Measurements from ENCODE around the gene C3orf49.

DNA sequence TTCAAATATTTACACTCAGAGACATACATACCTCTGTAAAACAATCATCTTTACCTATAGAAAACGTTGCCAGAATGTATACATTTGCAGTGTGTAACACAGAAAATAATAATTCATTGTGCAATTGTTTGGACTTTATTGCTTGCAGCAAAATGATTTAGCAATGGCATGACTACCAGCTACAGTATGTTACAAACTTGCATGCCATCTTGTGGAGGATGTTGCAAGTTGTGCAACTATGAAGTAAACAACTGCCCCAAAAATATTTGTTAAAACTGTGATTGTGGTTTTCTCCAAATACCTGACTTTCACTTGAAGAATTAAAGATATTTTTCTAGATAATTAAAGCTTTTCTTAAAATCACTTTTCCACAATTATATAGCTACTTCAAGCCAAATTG lies 27.1 kb upstream of the C3orf49 start:
- TF ChIP-seq POLR2A (IDR thresholded peaks at IDR 0.05) (no peak), POLR2AphosphoS5 (IDR thresholded peaks at IDR 0.05) (no peak)
